ENCODE data around the gene ARMC9.

The ARMC9 gene

DNA sequence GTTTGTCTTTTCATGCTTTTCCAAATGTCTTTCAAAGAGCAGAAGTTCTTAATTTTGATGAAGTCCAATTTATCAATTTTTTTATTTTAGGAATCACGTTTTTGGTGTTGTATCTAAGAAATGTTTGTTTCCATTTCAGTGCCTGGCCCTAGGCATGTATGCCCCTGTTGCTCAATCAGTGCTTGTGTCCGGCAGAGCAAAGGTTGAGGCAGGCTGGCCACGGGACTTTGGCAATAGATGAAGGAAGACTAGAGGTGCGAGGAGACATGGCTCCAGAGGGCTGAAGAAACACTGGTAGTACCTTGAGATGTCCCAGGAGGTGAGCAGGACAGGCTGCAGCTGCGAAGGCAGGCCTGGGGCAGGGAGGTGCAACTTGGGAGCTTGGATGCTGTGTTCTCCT is 187.0 kb downstream of the ARMC9 start:
- TF ChIP-seq, protein P1, sequence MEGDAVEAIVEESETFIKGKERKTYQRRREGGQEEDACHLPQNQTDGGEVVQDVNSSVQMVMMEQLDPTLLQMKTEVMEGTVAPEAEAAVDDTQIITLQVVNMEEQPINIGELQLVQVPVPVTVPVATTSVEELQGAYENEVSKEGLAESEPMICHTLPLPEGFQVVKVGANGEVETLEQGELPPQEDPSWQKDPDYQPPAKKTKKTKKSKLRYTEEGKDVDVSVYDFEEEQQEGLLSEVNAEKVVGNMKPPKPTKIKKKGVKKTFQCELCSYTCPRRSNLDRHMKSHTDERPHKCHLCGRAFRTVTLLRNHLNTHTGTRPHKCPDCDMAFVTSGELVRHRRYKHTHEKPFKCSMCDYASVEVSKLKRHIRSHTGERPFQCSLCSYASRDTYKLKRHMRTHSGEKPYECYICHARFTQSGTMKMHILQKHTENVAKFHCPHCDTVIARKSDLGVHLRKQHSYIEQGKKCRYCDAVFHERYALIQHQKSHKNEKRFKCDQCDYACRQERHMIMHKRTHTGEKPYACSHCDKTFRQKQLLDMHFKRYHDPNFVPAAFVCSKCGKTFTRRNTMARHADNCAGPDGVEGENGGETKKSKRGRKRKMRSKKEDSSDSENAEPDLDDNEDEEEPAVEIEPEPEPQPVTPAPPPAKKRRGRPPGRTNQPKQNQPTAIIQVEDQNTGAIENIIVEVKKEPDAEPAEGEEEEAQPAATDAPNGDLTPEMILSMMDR (conservative IDR thresholded peaks at IDR 0.05; ENCODE audit: low read depth, low read length): no peak
- no peak overlapping the region for H3K9ac ChIP-seq
- H3K4me1 ChIP-seq (ENCODE audit: low read depth, poor library complexity, severe bottlenecking): no peaks in the 10 kb centered on the region
- no peaks in the 10 kb centered on the region for H3K27me3 ChIP-seq (ENCODE audit: insufficient read depth, low read depth)
- no peak overlapping the region for H3K27ac ChIP-seq
- H2AFZ ChIP-seq (ENCODE audit: low read depth): no peak overlapping the region
- H3K4me2 ChIP-seq: no peak overlapping the region
- no peaks in the 10 kb centered on the region for H3K79me2 ChIP-seq (ENCODE audit: insufficient read depth, low read depth)
- H3K36me3 ChIP-seq (ENCODE audit: insufficient read depth): no peaks in the 10 kb centered on the region
- H3K4me3 ChIP-seq (IDR thresholded peaks at IDR 0.05; ENCODE audit: insufficient read depth, low read depth, low read length): no peak overlapping the region
- H4K20me1 ChIP-seq (ENCODE audit: insufficient read depth): no peaks in the 10 kb centered on the region

DNA sequence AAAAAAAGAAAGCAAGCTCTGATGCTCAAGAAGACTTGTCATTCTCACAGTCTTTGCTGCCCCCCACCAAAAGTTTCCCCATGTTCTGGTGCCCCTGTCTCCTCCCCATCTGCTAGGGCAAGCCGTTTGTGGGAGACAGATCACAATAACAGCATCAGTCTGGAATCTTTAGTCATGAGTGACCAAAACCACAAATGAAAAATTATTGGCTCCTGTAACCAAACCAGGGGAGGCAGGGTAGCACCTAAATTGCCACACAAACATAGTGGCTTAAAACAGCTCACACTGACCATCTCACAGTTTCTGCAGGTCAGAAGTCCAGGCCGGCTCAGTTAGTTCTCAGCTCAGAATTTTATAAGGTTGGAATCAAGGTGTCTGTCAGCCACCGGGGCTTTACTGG is 188.0 kb downstream of the ARMC9 start:
- TF ChIP-seq, protein P1 (conservative IDR thresholded peaks at IDR 0.05; ENCODE audit: low read depth, low read length): no peak
- no peak overlapping the region for H3K4me2 ChIP-seq
- no peaks in the 10 kb centered on the region for H3K27me3 ChIP-seq (ENCODE audit: insufficient read depth, low read depth)
- H3K4me1 ChIP-seq (ENCODE audit: low read depth, poor library complexity, severe bottlenecking): no peaks in the 10 kb centered on the region
- H3K36me3 ChIP-seq (ENCODE audit: insufficient read depth): no peaks in the 10 kb centered on the region
- no peak overlapping the region for H3K9ac ChIP-seq
- H3K4me3 ChIP-seq (IDR thresholded peaks at IDR 0.05; ENCODE audit: insufficient read depth, low read depth, low read length): no peak overlapping the region
- no peak overlapping the region for H2AFZ ChIP-seq (ENCODE audit: low read depth)
- H3K79me2 ChIP-seq (ENCODE audit: insufficient read depth, low read depth): no peaks in the 10 kb centered on the region
- no peaks in the 10 kb centered on the region for H4K20me1 ChIP-seq (ENCODE audit: insufficient read depth)
- no peak overlapping the region for H3K27ac ChIP-seq

DNA sequence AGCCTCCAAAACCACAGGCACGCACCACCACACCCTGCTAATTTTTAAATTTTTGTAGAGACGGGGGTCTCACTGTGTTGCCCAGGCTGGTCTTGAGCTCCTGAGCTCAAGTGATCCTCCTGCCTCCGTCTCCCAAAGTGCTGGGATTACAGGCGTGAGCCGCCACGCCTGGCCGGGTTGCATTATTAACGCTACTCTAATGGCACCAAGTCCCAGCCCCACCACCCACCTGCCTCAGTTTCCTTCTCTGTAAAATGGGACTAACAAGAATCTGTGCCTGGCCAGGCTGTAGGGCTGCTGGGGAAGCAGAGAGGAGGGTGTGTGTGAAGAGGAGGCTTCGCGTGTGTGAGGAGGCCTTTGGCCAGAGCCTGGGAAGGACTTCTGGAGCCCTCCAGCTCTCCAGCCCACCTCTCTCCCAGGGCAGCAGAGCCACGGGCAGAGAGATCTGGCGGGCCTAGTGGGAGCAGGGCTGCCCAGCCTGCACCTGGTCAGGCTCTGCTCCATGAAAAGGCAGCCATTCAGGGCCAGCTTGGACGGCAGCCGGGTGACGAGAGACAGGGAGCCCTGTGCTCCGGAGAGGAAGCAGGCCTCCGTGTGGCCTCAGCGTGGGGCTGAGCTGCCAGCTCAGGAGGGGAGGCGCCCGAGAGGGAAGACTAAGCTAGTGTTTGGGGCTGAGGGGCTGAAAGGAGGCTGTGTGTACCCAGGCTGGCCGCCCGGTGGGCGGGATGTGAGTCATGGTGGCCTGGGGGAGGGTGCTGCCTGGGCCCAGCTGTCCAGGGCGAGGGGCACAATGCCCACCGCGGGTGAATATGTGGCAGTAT is 189.7 kb downstream of the ARMC9 start:
- no peak overlapping the region for H2AFZ ChIP-seq (ENCODE audit: low read depth)
- no peaks in the 10 kb centered on the region for H3K79me2 ChIP-seq (ENCODE audit: insufficient read depth, low read depth)
- H3K27ac ChIP-seq: no peak overlapping the region
- H4K20me1 ChIP-seq (ENCODE audit: insufficient read depth): no peaks in the 10 kb centered on the region
- TF ChIP-seq, protein P1 (conservative IDR thresholded peaks at IDR 0.05; ENCODE audit: low read depth, low read length): no peak
- H3K4me3 ChIP-seq (IDR thresholded peaks at IDR 0.05; ENCODE audit: insufficient read depth, low read depth, low read length): no peak overlapping the region
- H3K36me3 ChIP-seq (ENCODE audit: insufficient read depth): no peaks in the 10 kb centered on the region
- no peak overlapping the region for H3K9ac ChIP-seq
- H3K4me2 ChIP-seq: no peak overlapping the region
- no peaks in the 10 kb centered on the region for H3K27me3 ChIP-seq (ENCODE audit: insufficient read depth, low read depth)
- no peaks in the 10 kb centered on the region for H3K4me1 ChIP-seq (ENCODE audit: low read depth, poor library complexity, severe bottlenecking)

DNA sequence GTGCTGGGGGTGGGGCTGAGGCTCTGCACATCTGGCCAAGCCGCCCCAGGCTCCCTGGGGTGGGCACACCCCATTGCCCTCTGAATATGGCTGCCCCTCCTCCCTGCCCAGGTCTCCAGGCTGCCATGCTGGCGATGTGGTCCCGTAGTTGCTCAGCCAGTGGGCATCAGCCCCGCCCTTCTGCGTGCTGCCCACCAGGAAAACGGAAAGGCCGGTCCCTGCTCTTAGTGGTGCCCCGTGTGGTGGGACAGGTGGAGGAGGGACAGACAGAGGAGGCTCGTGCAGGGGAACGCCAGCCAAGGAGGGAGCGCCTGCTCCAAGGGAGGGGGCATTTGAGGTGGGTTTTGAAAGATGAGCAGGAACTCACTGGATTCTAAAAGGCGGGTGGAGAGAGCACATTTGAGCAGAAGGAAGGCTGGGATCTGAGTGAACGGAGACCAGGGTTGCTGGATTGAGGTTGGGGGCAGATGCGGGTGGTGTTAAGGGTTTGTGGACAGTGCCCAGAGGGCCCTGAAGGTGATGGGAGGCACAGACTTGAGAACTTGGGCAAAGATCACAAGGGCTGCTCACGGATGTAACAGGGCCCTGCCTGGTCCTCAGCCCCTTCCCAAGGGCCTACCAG is 190.4 kb downstream of the ARMC9 start:
- no peaks in the 10 kb centered on the region for H3K79me2 ChIP-seq (ENCODE audit: insufficient read depth, low read depth)
- no peaks in the 10 kb centered on the region for H4K20me1 ChIP-seq (ENCODE audit: insufficient read depth)
- H3K27ac ChIP-seq: no peak overlapping the region

More for the DNA sequence above, 190.4 kb downstream of the ARMC9 start:
- Histone ChIP-seq H3K4me3 (IDR thresholded peaks at IDR 0.05; ENCODE audit: insufficient read depth, low read depth, low read length) (no peak overlapping the region), H3K9ac (no peak overlapping the region), H3K4me1 (ENCODE audit: low read depth, poor library complexity, severe bottlenecking) (no peaks in the 10 kb centered on the region), H3K4me2 (no peak overlapping the region), H3K27me3 (ENCODE audit: insufficient read depth, low read depth) (no peaks in the 10 kb centered on the region), H3K36me3 (ENCODE audit: insufficient read depth) (no peaks in the 10 kb centered on the region), H2AFZ (ENCODE audit: low read depth) (no peak overlapping the region)
- TF ChIP-seq, protein P1 (conservative IDR thresholded peaks at IDR 0.05; ENCODE audit: low read depth, low read length): no peak
